ENCODE data around the gene GLTP. TPM values are rescaled to one million over a fixed set of nuclear protein-coding genes. Genes with fewer than 3 reads are reported as not detected.

Gene GLTP
- total RNA-seq, 4 donors from 2014 or later = 8.7 to 53.9 (median 24.6) TPM

DNA sequence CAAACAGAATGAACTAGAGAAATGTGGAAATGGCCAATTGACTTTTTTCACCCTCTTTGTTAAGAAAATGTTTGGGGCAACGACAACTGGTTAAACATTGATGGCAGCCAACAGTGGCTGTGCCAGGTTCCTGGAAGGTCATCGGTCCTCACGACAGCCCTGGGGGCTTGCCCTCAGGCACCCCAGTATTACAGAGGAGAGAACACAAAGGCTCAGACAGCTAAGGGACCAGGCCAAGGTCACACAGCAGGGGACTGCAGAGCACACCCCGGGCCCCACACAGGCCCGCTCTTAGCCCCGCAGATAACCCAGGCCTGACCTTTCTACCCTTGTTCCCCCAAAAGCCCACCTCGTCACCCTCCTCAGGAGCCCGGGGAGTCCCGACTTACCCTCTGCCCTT, 48.4 kb downstream of the GLTP start:
- H3K27me3 ChIP-seq = no peaks in the 10 kb centered on the region

DNA sequence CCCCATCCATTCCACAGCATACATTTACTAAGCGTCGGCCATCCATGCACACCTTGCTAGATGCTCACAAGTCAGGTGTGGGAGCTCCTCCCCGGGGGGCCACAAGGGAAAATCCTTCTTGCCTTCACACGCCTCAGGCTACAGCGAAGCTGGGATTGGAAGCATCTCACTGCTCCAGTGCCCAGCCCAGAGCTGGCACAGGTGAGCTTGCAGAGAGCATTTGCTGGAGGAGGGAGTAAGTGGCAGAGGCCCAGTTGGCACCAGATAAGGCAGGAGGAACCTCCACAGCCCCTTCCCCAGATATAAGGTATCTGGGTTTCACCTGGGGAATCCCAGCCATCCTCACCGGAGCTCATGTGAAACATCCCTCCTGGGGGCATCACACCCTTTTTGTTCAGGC, 49.0 kb downstream of the GLTP start:
- Histone ChIP-seq H3K27ac (no peak overlapping the region), H3K9me3 (no peaks in the 10 kb centered on the region), H3K36me3 (no peaks in the 10 kb centered on the region), H3K4me3 (no peak overlapping the region), H3K4me1 (peaks cover 0 to 7% of the 10 kb centered on the region in 2 donors), H3K27me3 (no peaks in the 10 kb centered on the region)
- TF ChIP-seq POLR2A (IDR thresholded peaks at IDR 0.05) = no peak
- TF ChIP-seq, protein P1, sequence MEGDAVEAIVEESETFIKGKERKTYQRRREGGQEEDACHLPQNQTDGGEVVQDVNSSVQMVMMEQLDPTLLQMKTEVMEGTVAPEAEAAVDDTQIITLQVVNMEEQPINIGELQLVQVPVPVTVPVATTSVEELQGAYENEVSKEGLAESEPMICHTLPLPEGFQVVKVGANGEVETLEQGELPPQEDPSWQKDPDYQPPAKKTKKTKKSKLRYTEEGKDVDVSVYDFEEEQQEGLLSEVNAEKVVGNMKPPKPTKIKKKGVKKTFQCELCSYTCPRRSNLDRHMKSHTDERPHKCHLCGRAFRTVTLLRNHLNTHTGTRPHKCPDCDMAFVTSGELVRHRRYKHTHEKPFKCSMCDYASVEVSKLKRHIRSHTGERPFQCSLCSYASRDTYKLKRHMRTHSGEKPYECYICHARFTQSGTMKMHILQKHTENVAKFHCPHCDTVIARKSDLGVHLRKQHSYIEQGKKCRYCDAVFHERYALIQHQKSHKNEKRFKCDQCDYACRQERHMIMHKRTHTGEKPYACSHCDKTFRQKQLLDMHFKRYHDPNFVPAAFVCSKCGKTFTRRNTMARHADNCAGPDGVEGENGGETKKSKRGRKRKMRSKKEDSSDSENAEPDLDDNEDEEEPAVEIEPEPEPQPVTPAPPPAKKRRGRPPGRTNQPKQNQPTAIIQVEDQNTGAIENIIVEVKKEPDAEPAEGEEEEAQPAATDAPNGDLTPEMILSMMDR (IDR thresholded peaks at IDR 0.05) = no peak
- no peak for DNase-seq
- intact Hi-C loops (cut with DNase I; ENCODE audit: low total_unique reads) = no loop called here

More for the DNA sequence above, 48.4 kb downstream of the GLTP start:
- TF ChIP-seq, protein P1 (IDR thresholded peaks at IDR 0.05) = no peak
- TF ChIP-seq POLR2A (IDR thresholded peaks at IDR 0.05) = no peak
- no peak overlapping the region for H3K27ac ChIP-seq
- H3K4me3 ChIP-seq = no peak overlapping the region
- DNase-seq = no peak
- intact Hi-C loops (cut with DNase I; ENCODE audit: low total_unique reads) = no loop called here
- peaks cover 0 to 7% of the 10 kb centered on the region in 2 donors for H3K4me1 ChIP-seq
- no peaks in the 10 kb centered on the region for H3K36me3 ChIP-seq
- H3K9me3 ChIP-seq = no peaks in the 10 kb centered on the region

DNA sequence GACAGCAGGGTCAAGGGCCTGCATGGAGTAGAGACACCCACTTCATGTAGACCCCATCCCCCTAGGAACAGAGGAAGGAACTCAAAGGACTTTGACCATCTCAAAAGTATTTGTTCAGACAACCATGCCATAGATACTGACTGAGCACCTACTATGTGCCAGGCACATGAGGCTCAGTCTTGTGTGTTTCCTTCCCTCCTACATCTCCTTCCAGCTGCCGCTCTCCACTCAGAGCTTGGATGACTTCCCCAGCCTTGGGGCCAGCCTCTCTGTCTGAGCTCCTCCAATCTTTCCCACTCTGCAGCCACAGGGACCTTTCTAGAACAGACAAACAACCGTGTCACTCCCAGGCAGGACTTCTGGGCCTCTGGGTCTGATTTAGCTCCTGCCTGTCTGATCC, 49.6 kb downstream of the GLTP start:
- no peak overlapping the region for H3K4me3 ChIP-seq
- H3K4me1 ChIP-seq = peaks cover 0 to 7% of the 10 kb centered on the region in 2 donors
- H3K9me3 ChIP-seq = no peaks in the 10 kb centered on the region
- intact Hi-C loops (cut with DNase I; ENCODE audit: low total_unique reads) = no loop called here
- DNase-seq = no peak
- TF ChIP-seq POLR2A (IDR thresholded peaks at IDR 0.05) = no peak
- TF ChIP-seq, protein P1 (IDR thresholded peaks at IDR 0.05) = no peak
- H3K36me3 ChIP-seq = no peaks in the 10 kb centered on the region
- no peaks in the 10 kb centered on the region for H3K27me3 ChIP-seq
- H3K27ac ChIP-seq = no peak overlapping the region

DNA sequence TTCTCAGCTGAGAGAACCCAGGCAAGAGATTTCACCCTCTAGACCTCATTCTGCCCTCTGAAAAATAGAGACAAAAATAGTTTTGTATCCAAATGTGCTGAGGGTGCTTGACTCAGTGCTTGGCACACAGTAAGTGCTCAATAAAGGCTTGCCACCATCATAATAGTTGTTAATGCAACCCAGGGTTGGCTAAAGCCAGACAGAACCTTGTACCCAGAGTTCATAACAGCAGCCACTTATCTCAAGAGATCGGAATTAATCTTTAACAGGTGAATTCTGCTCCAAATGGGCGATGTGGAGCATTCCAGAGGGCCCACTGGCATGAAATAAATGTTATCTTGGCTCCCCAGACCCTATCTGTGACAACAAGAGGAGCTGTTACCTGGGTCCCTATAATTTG, 50.1 kb downstream of the GLTP start:
- intact Hi-C loops (cut with DNase I; ENCODE audit: low total_unique reads) = no loop called here
- Histone ChIP-seq H3K36me3 (no peaks in the 10 kb centered on the region), H3K9me3 (no peaks in the 10 kb centered on the region), H3K4me1 (peaks cover 0 to 7% of the 10 kb centered on the region in 2 donors), H3K27ac (no peak overlapping the region), H3K27me3 (no peaks in the 10 kb centered on the region), H3K4me3 (no peak overlapping the region)
- TF ChIP-seq, protein P1 (IDR thresholded peaks at IDR 0.05) = no peak
- no peak for TF ChIP-seq POLR2A (IDR thresholded peaks at IDR 0.05)
- DNase-seq = no peak

DNA sequence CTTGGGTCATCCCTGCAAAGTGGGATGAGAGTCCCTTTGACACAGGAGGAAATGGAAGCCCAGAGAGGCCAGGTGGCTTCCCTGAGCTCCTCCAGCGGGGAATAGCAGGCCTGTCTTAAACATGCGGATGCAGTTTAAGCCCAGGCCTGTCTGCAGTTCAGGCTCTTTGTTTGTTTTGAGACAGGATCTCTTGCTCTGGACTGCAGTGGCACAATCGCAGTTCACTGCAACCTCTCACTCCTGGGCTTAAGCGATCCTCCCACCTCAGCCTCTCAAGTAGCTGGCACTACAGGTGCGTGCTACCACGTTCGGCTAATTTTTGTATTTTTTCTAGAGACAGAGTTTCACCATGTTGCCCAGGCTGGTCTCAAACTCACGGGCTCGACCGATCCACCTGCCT, 50.7 kb downstream of the GLTP start:
- H3K27ac ChIP-seq = no peak overlapping the region
- H3K27me3 ChIP-seq = no peaks in the 10 kb centered on the region
- DNase-seq = no peak
- intact Hi-C loops (cut with DNase I; ENCODE audit: low total_unique reads) = no loop called here
- peaks cover 0 to 7% of the 10 kb centered on the region in 2 donors for H3K4me1 ChIP-seq
- H3K9me3 ChIP-seq = no peaks in the 10 kb centered on the region
- no peak overlapping the region for H3K4me3 ChIP-seq
- H3K36me3 ChIP-seq = no peaks in the 10 kb centered on the region
- TF ChIP-seq, protein P1 (IDR thresholded peaks at IDR 0.05) = no peak
- TF ChIP-seq POLR2A (IDR thresholded peaks at IDR 0.05) = no peak
